Activated CD4-positive, alpha-beta T cell treated with anti-CD3 and anti-CD28 coated beads for 4 hours (primary cell): Measurements from ENCODE around the gene NT5DC2.
"Not testable (repeated sequence)": the region's sequence is repeated elsewhere in the genome, so short reads cannot be mapped to it uniquely, and the experiment has no call there.

Source experiments
- DNase-seq, 2 donors: peaks; one replicate each; pipeline ENCODE4 v3.0.0-alpha.2; 2020

NT5DC2 gene

GRCh38 chr3:52537165-52537620 lies 3.5 kb upstream of the NT5DC2 start:
- DNase-seq: no peak

GRCh38 chr3:52536369-52537164 lies 2.9 kb upstream of the NT5DC2 start, which contains the start of gene UQCC5:
Gene UQCC5 (plus strand): TSS chr3:52536605. CDS start chr3:52536756, 151 bp downstream.
- peak; percentile 96 to 98 for DNase-seq

GRCh38 chr3:52536112-52536368 lies 2.4 kb upstream of the NT5DC2 start:
- DNase-seq: no peak

GRCh38 chr3:52535411-52536111 lies 1.9 kb upstream of the NT5DC2 start:
- DNase-seq: no peak

- DNase-seq: no peak
Observed at GRCh38 chr3:52534281-52535183, 875 bp upstream of the NT5DC2 start.

GRCh38 chr3:52532838-52533622 lies 627 bp downstream of the NT5DC2 start:
- DNase-seq: peak in 1 of 2 donors; percentile 22

GRCh38 chr3:52532517-52532837 lies 1.2 kb downstream of the NT5DC2 start:
- peak in 1 of 2 donors; percentile 26 for DNase-seq

- DNase-seq: no peak
Observed at GRCh38 chr3:52531860-52532516, 1.7 kb downstream of the NT5DC2 start.

- no peak for DNase-seq
Observed at GRCh38 chr3:52530918-52531826, 2.5 kb downstream of the NT5DC2 start.

- DNase-seq: no peak
Observed at GRCh38 chr3:52529376-52530333, 4.0 kb downstream of the NT5DC2 start.

GRCh38 chr3:52528586-52529375 lies 4.9 kb downstream of the NT5DC2 start:
- DNase-seq: no peak

- no peak for DNase-seq
Observed at GRCh38 chr3:52527732-52528585, 5.7 kb downstream of the NT5DC2 start.

GRCh38 chr3:52527039-52527731 lies 6.5 kb downstream of the NT5DC2 start:
- no peak for DNase-seq

GRCh38 chr3:52526671-52527038 lies 7.0 kb downstream of the NT5DC2 start:
- DNase-seq: not testable (repeated sequence)

GRCh38 chr3:52525680-52526561 lies 7.7 kb downstream of the NT5DC2 start:
- no peak for DNase-seq
